Kidney (tissue), 14 donors: ENCODE data around the gene PHF19. TPM values are rescaled to one million over a fixed set of nuclear protein-coding genes. Genes with fewer than 3 reads are reported as not detected.

Source experiments
- DNase-seq, 5 donors: peaks; one replicate each; pipeline ENCODE4 v3.0.0-alpha.2; 2013 to 2020
- FAIRE-seq: peaks from 2 replicates; lab custom pipeline; 2012; peaks lifted over from hg19 to GRCh38; lab: Jason Lieb, UNC
- H3K27ac ChIP-seq, 2 donors: one replicate each; pipeline ENCODE4 v1.7.0; 2013; ENCODE audit warnings: low read depth in 2 of 2, low read length in 2 of 2, inconsistent platforms in 1 of 2
- H3K27me3 ChIP-seq: one replicate; pipeline ENCODE4 v1.7.1; 2013; ENCODE audit warnings: low read length, inconsistent platforms; ENCODE audit not compliant: control insufficient read depth, insufficient read depth
- H3K36me3 ChIP-seq, 3 donors: one replicate each; pipeline versions ENCODE4 v1.7.0 to v1.7.1; 2013; ENCODE audit warnings: low read length in 3 of 3, control low read depth in 1 of 3, inconsistent platforms in 1 of 3; ENCODE audit not compliant: insufficient read depth in 3 of 3, control insufficient read depth in 2 of 3
- H3K4me1 ChIP-seq, 3 donors: one replicate each; pipeline versions ENCODE4 v1.7.0 to v1.7.1; 2013; ENCODE audit warnings: low read length in 3 of 3, inconsistent platforms in 1 of 3, low read depth in 1 of 3; ENCODE audit not compliant: control insufficient read depth in 2 of 3, insufficient read depth in 2 of 3
- H3K4me3 ChIP-seq, 3 donors: one replicate each; pipeline versions ENCODE4 v1.7.0 to v1.8.1; 2013; ENCODE audit warnings: low read length in 3 of 3, control low read depth in 1 of 3, inconsistent platforms in 1 of 3
- H3K9ac ChIP-seq, 3 donors: one replicate each; pipeline versions ENCODE4 v1.7.0 to v1.7.1; 2013; ENCODE audit warnings: low read length in 3 of 3, control low read depth in 1 of 3, inconsistent platforms in 1 of 3
- H3K9me3 ChIP-seq, 3 donors: one replicate each; pipeline versions ENCODE4 v1.7.0 to v1.7.1; 2013; ENCODE audit warnings: low read length in 3 of 3, control low read depth in 1 of 3, inconsistent platforms in 1 of 3; ENCODE audit not compliant: control insufficient read depth in 2 of 3, insufficient read depth in 1 of 3
- intact Hi-C: fragments of 100-400 bp; cut with DNase I; formaldehyde crosslinking; loops from one replicate; pipeline ENCODE4 v1.11.1; 2022
- polyA plus RNA-seq: library from polyadenylated mRNA; stranded (reverse); fragments of 350-450 nt; fragmentation: Illumina TruSeq; extraction: RNeasy Lipid Tissue Mini Kit (QIAGEN cat#74804); gene quantifications from one replicate; pipeline ENCODE4 v1.2.3, GENCODE V29; 2014; ENCODE audit warnings: low read depth, low replicate concordance; ENCODE audit not compliant: insufficient read depth
- total RNA-seq: library from RNA; stranded (reverse); fragmentation: NEBNext Ultra II Directional; extraction: Animal tissue kit (Norgen Biotek cat#: 25700); gene quantifications from one replicate; pipeline ENCODE4 v1.2.1, GENCODE V29; 2021
- TF ChIP-seq, protein P1 (sequence below): IDR thresholded peaks from 3 replicates; pipeline ENCODE4 v1.5.1; 2012; ENCODE audit warnings: mild to moderate bottlenecking, moderate library complexity, borderline replicate concordance; ENCODE audit not compliant: insufficient read depth; ENCODE audit errors: extremely low read depth
- donor health status: control.
- donor health status: control.
- donor health status: control.
- donor health status: control.
- donor health status: control.
- donor health status: DM: yes; HTN: yes; CAD: no.
- donor health status: Normal renal cell carcinoma (clear cell type).

Gene PHF19
- total and polyA plus RNA-seq, 2 donors from 2014 or later, result 6.9 to 17.4 TPM

DNA sequence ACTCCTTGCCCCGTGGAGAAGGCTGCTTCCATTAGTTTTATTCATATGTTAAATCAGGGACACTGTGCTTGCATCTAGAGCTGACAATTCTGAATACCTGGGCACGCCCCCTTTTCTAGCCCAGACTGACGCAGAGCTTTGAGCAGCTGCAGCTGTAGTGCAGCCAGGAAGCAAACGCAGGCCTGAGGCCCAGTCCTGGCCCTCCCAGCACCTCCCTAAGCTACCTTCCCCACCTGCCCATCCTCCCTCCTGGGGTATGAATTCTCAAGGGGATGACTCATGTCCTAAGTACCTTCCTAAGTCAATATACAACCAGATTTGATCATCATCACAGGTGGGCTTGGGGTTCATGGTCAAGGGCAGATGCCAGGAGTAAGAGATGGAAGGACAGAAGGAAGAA lies 3.5 kb downstream of the PHF19 start:
- intact Hi-C loops, result no loop called here
- peaks cover 0 to 4% (median 0%) of the 10 kb centered on the region in 3 donors for H3K4me1 ChIP-seq

DNA sequence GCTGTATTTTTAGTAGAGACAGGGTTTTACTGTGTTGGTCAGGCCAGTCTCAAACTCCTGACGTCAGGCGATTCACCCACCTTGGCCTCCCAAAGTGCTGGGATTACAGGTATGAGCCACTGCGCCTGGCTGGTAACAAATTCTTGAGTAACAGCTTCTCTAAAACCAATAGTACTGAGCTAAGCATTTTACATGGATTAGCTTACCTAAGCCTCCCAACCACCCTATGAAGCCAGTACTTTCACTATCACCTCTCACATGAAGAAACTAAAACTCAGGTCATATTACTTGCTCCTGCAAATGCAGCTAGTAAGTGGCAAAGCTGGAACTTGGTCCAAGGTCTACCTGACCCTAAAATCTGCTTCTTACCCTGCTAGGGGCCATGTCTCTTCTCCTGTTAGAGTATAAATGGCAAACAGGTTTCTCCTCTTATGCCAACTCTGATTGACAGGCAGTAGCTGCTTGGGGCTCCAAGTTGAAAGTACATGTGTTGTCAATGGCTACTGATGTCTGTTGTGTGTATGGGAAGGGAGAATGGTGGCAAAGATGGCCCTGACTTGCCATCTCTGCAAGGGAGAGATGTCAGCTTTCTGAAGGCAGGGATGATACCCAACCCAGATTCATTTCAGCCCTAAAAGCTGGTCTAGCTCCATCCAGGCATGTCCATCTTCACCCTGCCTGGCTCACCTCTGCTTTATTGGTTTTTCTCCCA lies 4.0 kb downstream of the PHF19 start:
- intact Hi-C loops, result no loop called here
- DNase-seq (no peak), FAIRE-seq (no peak)
- H3K4me3 ChIP-seq, result no peak overlapping the region
- H3K9me3 ChIP-seq, result no peaks in the 10 kb centered on the region
- peaks cover 0 to 6% (median 4%) of the 10 kb centered on the region in 3 donors for H3K4me1 ChIP-seq
- H3K36me3 ChIP-seq, result no peaks in the 10 kb centered on the region
- no peaks in the 10 kb centered on the region for H3K27me3 ChIP-seq
- no peak overlapping the region for H3K27ac ChIP-seq
- no peak overlapping the region for H3K9ac ChIP-seq
- TF ChIP-seq, protein P1, sequence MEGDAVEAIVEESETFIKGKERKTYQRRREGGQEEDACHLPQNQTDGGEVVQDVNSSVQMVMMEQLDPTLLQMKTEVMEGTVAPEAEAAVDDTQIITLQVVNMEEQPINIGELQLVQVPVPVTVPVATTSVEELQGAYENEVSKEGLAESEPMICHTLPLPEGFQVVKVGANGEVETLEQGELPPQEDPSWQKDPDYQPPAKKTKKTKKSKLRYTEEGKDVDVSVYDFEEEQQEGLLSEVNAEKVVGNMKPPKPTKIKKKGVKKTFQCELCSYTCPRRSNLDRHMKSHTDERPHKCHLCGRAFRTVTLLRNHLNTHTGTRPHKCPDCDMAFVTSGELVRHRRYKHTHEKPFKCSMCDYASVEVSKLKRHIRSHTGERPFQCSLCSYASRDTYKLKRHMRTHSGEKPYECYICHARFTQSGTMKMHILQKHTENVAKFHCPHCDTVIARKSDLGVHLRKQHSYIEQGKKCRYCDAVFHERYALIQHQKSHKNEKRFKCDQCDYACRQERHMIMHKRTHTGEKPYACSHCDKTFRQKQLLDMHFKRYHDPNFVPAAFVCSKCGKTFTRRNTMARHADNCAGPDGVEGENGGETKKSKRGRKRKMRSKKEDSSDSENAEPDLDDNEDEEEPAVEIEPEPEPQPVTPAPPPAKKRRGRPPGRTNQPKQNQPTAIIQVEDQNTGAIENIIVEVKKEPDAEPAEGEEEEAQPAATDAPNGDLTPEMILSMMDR, result no peak

More for the DNA sequence above, 3.5 kb downstream of the PHF19 start:
- H3K36me3 ChIP-seq, result no peaks in the 10 kb centered on the region
- DNase-seq, result peak in 1 of 5 donors; percentile 83
- H3K4me3 ChIP-seq, result no peak overlapping the region
- no peak overlapping the region for H3K9ac ChIP-seq
- H3K27me3 ChIP-seq, result no peaks in the 10 kb centered on the region
- TF ChIP-seq, protein P1, result no peak
- no peak overlapping the region for H3K27ac ChIP-seq
- no peak for FAIRE-seq
- H3K9me3 ChIP-seq, result no peaks in the 10 kb centered on the region

- intact Hi-C loops, result no loop called here
- Histone ChIP-seq H3K9ac (no peak overlapping the region), H3K9me3 (no peaks in the 10 kb centered on the region), H3K36me3 (no peaks in the 10 kb centered on the region), H3K27me3 (no peaks in the 10 kb centered on the region), H3K4me3 (no peak overlapping the region), H3K27ac (no peak overlapping the region), H3K4me1 (peaks cover 0 to 4% (median 3%) of the 10 kb centered on the region in 3 donors)
- FAIRE-seq (no peak), DNase-seq (no peak)
- TF ChIP-seq, protein P1, result no peak
These were observed 6.8 kb downstream of the PHF19 start for GRCh38 chr9:120870206-120870605.
